Measurements from ENCODE around the gene ADISSP.

Gene ADISSP

DNA sequence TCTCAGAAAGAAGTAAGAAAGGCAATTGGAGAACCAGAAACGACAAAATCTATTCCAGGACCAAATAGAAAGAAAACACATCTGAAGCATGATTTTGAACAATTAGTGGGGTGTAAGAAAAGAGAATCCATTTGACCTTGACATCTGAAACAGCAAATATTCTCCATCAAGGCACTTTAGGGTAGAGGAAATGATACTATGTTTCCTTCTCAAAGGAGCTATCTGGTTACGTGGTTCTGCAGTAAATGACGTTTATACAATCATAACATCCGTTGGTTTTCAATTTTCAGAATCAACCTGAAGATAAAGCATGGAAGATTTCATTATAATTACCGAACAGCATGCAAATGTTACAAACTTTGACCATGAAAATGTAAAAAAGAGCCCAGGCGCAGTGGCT, 46.9 kb downstream of the ADISSP start:
- TF ChIP-seq ZC3H10 (CRISPR knock-in tag; IDR thresholded peaks at IDR 0.05) (no peak), PPARA (CRISPR knock-in tag; IDR thresholded peaks at IDR 0.05; ENCODE audit: borderline replicate concordance) (no peak), OSR1 (CRISPR knock-in tag; IDR thresholded peaks at IDR 0.05) (no peak), ZFP30 (CRISPR knock-in tag; IDR thresholded peaks at IDR 0.05) (no peak), ZFP3 (CRISPR knock-in tag; IDR thresholded peaks at IDR 0.05) (no peak), BACH2 (CRISPR knock-in tag; IDR thresholded peaks at IDR 0.05; ENCODE audit: borderline replicate concordance) (no peak), CSRNP3 (CRISPR knock-in tag; IDR thresholded peaks at IDR 0.05) (no peak), ZNF8 (CRISPR knock-in tag; IDR thresholded peaks at IDR 0.05) (no peak), PATZ1 (CRISPR knock-in tag; IDR thresholded peaks at IDR 0.05; ENCODE audit: borderline replicate concordance) (no peak), SNAI2 (CRISPR knock-in tag; IDR thresholded peaks at IDR 0.05) (no peak), ZNF70 (CRISPR knock-in tag; IDR thresholded peaks at IDR 0.05) (no peak), TOX (CRISPR knock-in tag; IDR thresholded peaks at IDR 0.05; ENCODE audit: borderline replicate concordance) (no peak), CSDC2 (CRISPR knock-in tag; IDR thresholded peaks at IDR 0.05) (no peak), ESRRG (CRISPR knock-in tag; IDR thresholded peaks at IDR 0.05) (no peak), ARNTL (CRISPR knock-in tag; IDR thresholded peaks at IDR 0.05; ENCODE audit: borderline replicate concordance, low read depth) (no peak), ZNF565 (CRISPR knock-in tag; conservative IDR thresholded peaks at IDR 0.05; ENCODE audit: low read depth) (no peak), RARB (CRISPR knock-in tag; IDR thresholded peaks at IDR 0.05) (no peak)
- TF ChIP-seq, protein P1, sequence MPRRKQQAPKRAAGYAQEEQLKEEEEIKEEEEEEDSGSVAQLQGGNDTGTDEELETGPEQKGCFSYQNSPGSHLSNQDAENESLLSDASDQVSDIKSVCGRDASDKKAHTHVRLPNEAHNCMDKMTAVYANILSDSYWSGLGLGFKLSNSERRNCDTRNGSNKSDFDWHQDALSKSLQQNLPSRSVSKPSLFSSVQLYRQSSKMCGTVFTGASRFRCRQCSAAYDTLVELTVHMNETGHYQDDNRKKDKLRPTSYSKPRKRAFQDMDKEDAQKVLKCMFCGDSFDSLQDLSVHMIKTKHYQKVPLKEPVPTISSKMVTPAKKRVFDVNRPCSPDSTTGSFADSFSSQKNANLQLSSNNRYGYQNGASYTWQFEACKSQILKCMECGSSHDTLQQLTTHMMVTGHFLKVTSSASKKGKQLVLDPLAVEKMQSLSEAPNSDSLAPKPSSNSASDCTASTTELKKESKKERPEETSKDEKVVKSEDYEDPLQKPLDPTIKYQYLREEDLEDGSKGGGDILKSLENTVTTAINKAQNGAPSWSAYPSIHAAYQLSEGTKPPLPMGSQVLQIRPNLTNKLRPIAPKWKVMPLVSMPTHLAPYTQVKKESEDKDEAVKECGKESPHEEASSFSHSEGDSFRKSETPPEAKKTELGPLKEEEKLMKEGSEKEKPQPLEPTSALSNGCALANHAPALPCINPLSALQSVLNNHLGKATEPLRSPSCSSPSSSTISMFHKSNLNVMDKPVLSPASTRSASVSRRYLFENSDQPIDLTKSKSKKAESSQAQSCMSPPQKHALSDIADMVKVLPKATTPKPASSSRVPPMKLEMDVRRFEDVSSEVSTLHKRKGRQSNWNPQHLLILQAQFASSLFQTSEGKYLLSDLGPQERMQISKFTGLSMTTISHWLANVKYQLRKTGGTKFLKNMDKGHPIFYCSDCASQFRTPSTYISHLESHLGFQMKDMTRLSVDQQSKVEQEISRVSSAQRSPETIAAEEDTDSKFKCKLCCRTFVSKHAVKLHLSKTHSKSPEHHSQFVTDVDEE (CRISPR knock-in tag; IDR thresholded peaks at IDR 0.05) = no peak
- TF ChIP-seq, protein P2, sequence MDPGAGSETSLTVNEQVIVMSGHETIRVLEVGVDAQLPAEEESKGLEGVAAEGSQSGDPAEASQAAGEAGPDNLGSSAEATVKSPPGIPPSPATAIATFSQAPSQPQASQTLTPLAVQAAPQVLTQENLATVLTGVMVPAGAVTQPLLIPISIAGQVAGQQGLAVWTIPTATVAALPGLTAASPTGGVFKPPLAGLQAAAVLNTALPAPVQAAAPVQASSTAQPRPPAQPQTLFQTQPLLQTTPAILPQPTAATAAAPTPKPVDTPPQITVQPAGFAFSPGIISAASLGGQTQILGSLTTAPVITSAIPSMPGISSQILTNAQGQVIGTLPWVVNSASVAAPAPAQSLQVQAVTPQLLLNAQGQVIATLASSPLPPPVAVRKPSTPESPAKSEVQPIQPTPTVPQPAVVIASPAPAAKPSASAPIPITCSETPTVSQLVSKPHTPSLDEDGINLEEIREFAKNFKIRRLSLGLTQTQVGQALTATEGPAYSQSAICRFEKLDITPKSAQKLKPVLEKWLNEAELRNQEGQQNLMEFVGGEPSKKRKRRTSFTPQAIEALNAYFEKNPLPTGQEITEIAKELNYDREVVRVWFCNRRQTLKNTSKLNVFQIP (CRISPR knock-in tag; IDR thresholded peaks at IDR 0.05; ENCODE audit: borderline replicate concordance, low read depth) = no peak
- TF ChIP-seq, protein P3, sequence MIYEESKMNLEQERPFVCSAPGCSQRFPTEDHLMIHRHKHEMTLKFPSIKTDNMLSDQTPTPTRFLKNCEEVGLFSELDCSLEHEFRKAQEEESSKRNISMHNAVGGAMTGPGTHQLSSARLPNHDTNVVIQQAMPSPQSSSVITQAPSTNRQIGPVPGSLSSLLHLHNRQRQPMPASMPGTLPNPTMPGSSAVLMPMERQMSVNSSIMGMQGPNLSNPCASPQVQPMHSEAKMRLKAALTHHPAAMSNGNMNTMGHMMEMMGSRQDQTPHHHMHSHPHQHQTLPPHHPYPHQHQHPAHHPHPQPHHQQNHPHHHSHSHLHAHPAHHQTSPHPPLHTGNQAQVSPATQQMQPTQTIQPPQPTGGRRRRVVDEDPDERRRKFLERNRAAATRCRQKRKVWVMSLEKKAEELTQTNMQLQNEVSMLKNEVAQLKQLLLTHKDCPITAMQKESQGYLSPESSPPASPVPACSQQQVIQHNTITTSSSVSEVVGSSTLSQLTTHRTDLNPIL (CRISPR knock-in tag; IDR thresholded peaks at IDR 0.05; ENCODE audit: low read depth) = no peak
- ATAC-seq = no peak

DNA sequence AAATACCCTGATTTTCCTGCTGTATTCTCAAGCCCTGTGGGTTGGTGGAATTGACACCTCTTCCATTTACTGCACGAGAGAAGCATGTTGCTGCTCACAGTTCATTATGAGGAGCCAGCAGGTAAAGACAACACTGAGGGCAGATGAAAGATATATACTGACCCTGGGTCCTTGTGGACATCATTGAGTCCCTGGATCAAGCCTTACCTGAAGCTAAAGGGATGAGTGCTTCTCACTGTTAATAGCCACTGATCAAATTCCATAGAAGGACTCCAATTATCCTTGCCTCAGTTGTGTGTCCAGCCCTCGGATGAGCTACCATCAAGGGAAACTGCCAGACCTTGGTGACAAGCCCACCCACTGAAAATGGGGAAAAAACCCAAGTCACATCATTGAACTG, 47.5 kb downstream of the ADISSP start:
- no peak for ATAC-seq
- TF ChIP-seq ZNF8 (CRISPR knock-in tag; IDR thresholded peaks at IDR 0.05) = no peak
- TF ChIP-seq ARNTL (CRISPR knock-in tag; IDR thresholded peaks at IDR 0.05; ENCODE audit: borderline replicate concordance, low read depth) = no peak
- TF ChIP-seq BACH2 (CRISPR knock-in tag; IDR thresholded peaks at IDR 0.05; ENCODE audit: borderline replicate concordance) = no peak
- TF ChIP-seq ZNF565 (CRISPR knock-in tag; conservative IDR thresholded peaks at IDR 0.05; ENCODE audit: low read depth) = no peak
- TF ChIP-seq ZNF70 (CRISPR knock-in tag; IDR thresholded peaks at IDR 0.05) = no peak
- TF ChIP-seq ZFP3 (CRISPR knock-in tag; IDR thresholded peaks at IDR 0.05) = no peak
- no peak for TF ChIP-seq CSDC2 (CRISPR knock-in tag; IDR thresholded peaks at IDR 0.05)
- TF ChIP-seq OSR1 (CRISPR knock-in tag; IDR thresholded peaks at IDR 0.05) = no peak
- no peak for TF ChIP-seq PATZ1 (CRISPR knock-in tag; IDR thresholded peaks at IDR 0.05; ENCODE audit: borderline replicate concordance)
- TF ChIP-seq ESRRG (CRISPR knock-in tag; IDR thresholded peaks at IDR 0.05) = no peak
- TF ChIP-seq TCF4 (CRISPR knock-in tag; IDR thresholded peaks at IDR 0.05; ENCODE audit: borderline replicate concordance) = no peak
- TF ChIP-seq ZC3H10 (CRISPR knock-in tag; IDR thresholded peaks at IDR 0.05) = no peak
- TF ChIP-seq ISL1 (CRISPR knock-in tag; IDR thresholded peaks at IDR 0.05) = no peak
- TF ChIP-seq, protein P2 (CRISPR knock-in tag; IDR thresholded peaks at IDR 0.05; ENCODE audit: borderline replicate concordance, low read depth) = no peak
- no peak for TF ChIP-seq TOX (CRISPR knock-in tag; IDR thresholded peaks at IDR 0.05; ENCODE audit: borderline replicate concordance)
- TF ChIP-seq ZFP30 (CRISPR knock-in tag; IDR thresholded peaks at IDR 0.05) = no peak
- TF ChIP-seq, protein P3 (CRISPR knock-in tag; IDR thresholded peaks at IDR 0.05; ENCODE audit: low read depth) = no peak
